WERI-Rb-1 (cell line): ENCODE data around the gene RHBDD1.

Source experiments
- DNase-seq: peaks from one replicate; pipeline ENCODE4 v3.0.0-alpha.2; 2020
- H3K27ac ChIP-seq: fragments of 250-450 bp; sonication (Bioruptor Pico); 2 replicates; pipeline ENCODE4 v1.5.1; 2020; ENCODE audit warnings: mild to moderate bottlenecking, moderate library complexity
- H3K27me3 ChIP-seq: fragments of 250-450 bp; sonication (Bioruptor Pico); 2 replicates; pipeline ENCODE4 v1.5.1; 2021; ENCODE audit warnings: mild to moderate bottlenecking, low read depth, moderate library complexity; ENCODE audit not compliant: insufficient read depth, severe bottlenecking
- H3K36me3 ChIP-seq: fragments of 250-450 bp; sonication (Bioruptor Pico); 2 replicates; pipeline ENCODE4 v1.5.1; 2020; ENCODE audit warnings: mild to moderate bottlenecking, moderate library complexity
- H3K4me3 ChIP-seq: 2 replicates; pipeline ENCODE4 v1.5.1; 2011; ENCODE audit warnings: low read depth, mild to moderate bottlenecking, control low read depth, low read length
- H3K9me3 ChIP-seq: fragments of 250-450 bp; sonication (Bioruptor Pico); 2 replicates; pipeline ENCODE4 v1.5.1; 2021; ENCODE audit warnings: mild to moderate bottlenecking, moderate library complexity; ENCODE audit not compliant: severe bottlenecking
- CTCF ChIP-seq: IDR thresholded peaks from 2 replicates; pipeline ENCODE4 v1.5.1; 2011; ENCODE audit warnings: low read depth, mild to moderate bottlenecking, control low read depth, inconsistent platforms, low read length

The RHBDD1 gene

GRCh38 chr2:227025510-227025909 is 189.7 kb downstream of the RHBDD1 start:
- H3K36me3 ChIP-seq: no peaks in the 10 kb centered on the region
- no peak for TF ChIP-seq CTCF
- no peak for DNase-seq
- H3K27ac ChIP-seq: no peak overlapping the region
- no peaks in the 10 kb centered on the region for H3K9me3 ChIP-seq
- no peak overlapping the region for H3K4me3 ChIP-seq
- no peaks in the 10 kb centered on the region for H3K27me3 ChIP-seq

GRCh38 chr2:227029426-227030105 is 193.7 kb downstream of the RHBDD1 start:
- Histone ChIP-seq H3K36me3 (no peaks in the 10 kb centered on the region), H3K4me3 (no peak overlapping the region), H3K27me3 (no peaks in the 10 kb centered on the region), H3K27ac (no peak overlapping the region), H3K9me3 (no peaks in the 10 kb centered on the region)
- TF ChIP-seq CTCF: no peak
- no peak for DNase-seq

GRCh38 chr2:227030789-227031188 is 194.9 kb downstream of the RHBDD1 start:
- Histone ChIP-seq H3K4me3 (no peak overlapping the region), H3K9me3 (no peaks in the 10 kb centered on the region), H3K27me3 (no peaks in the 10 kb centered on the region), H3K27ac (no peak overlapping the region), H3K36me3 (no peaks in the 10 kb centered on the region)
- TF ChIP-seq CTCF: no peak
- DNase-seq: no peak

- TF ChIP-seq CTCF: no peak
- Histone ChIP-seq H3K27me3 (no peaks in the 10 kb centered on the region), H3K9me3 (no peaks in the 10 kb centered on the region), H3K4me3 (no peak overlapping the region), H3K36me3 (no peaks in the 10 kb centered on the region), H3K27ac (no peak overlapping the region)
- DNase-seq: no peak
Measured at GRCh38 chr2:227031379-227031778, 195.5 kb downstream of the RHBDD1 start.

- no peaks in the 10 kb centered on the region for H3K36me3 ChIP-seq
- peak; percentile 59 for DNase-seq
- no peaks in the 10 kb centered on the region for H3K9me3 ChIP-seq
- no peak overlapping the region for H3K4me3 ChIP-seq
- peak; percentile 91 for TF ChIP-seq CTCF
- no peak overlapping the region for H3K27ac ChIP-seq
- H3K27me3 ChIP-seq: no peaks in the 10 kb centered on the region
Measured at GRCh38 chr2:227033471-227034148, 197.8 kb downstream of the RHBDD1 start.
